Measurements from ENCODE around the gene CD300A. TPM values are rescaled to one million over a fixed set of nuclear protein-coding genes. Genes with fewer than 3 reads are reported as not detected.

Gene CD300A
- total and polyA plus RNA-seq, 2 donors (not counting 3 experiments of a cell fraction or from before 2014, with no cell fraction given) = not detected

GRCh38 chr17:74432424-74432690, 34.1 kb upstream of the CD300A start:
- no peaks in the 10 kb centered on the region for H3K36me3 ChIP-seq (ENCODE audit: control insufficient read depth in 2 of 2, extremely low read depth in 1 of 2, insufficient read depth in 2 of 2, low read length in 2 of 2)
- H3K27me3 ChIP-seq (ENCODE audit: control insufficient read depth in 2 of 2, insufficient read depth in 2 of 2, low read length in 2 of 2) = peaks cover 23 to 30% of the 10 kb centered on the region in 2 experiments
- H3K9ac ChIP-seq (replicated peaks; ENCODE audit: extremely low read depth, insufficient read depth, low read length) = no peak overlapping the region
- no peaks in the 10 kb centered on the region for H3K4me1 ChIP-seq (ENCODE audit: control insufficient read depth, extremely low read depth, insufficient read depth, low read length)
- H3K9me3 ChIP-seq (replicated peaks; ENCODE audit: control insufficient read depth, insufficient read depth, low read length) = no peaks in the 10 kb centered on the region
- H4K20me1 ChIP-seq (replicated peaks; ENCODE audit: control insufficient read depth, extremely low read depth, insufficient read depth, low read length) = no peaks in the 10 kb centered on the region
- no peak overlapping the region for H3K4me3 ChIP-seq (replicated peaks in 1 of 3; ENCODE audit: insufficient read depth in 1 of 3, low read depth in 1 of 3, low read length in 3 of 3)
- no peak for TF ChIP-seq CTCF (IDR thresholded peaks at IDR 0.05; ENCODE audit: extremely low read depth in 1 of 2, insufficient read depth in 1 of 2, low read depth in 1 of 2, low read length in 2 of 2)
- TF ChIP-seq POLR2A (IDR thresholded peaks at IDR 0.05; ENCODE audit: low read depth, low read length) = no peak
- no peak for TF ChIP-seq POLR2AphosphoS5 (IDR thresholded peaks at IDR 0.05; ENCODE audit: insufficient read depth, low read depth, low read length)
- TF ChIP-seq, protein P1, sequence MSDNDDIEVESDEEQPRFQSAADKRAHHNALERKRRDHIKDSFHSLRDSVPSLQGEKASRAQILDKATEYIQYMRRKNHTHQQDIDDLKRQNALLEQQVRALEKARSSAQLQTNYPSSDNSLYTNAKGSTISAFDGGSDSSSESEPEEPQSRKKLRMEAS (IDR thresholded peaks at IDR 0.05; ENCODE audit: insufficient read depth, insufficient read length) = no peak
- no peak for TF ChIP-seq EZH2 (IDR thresholded peaks at IDR 0.05; ENCODE audit: borderline replicate concordance, low read depth, low read length, severe bottlenecking)
- no peak for TF ChIP-seq MYC (IDR thresholded peaks at IDR 0.05; ENCODE audit: low read depth, low read length)
- no peaks in the 10 kb centered on the region for H3K79me2 ChIP-seq (ENCODE audit: control insufficient read depth, insufficient read depth, low read length)
- intact Hi-C loops (cut with micrococcal nuclease) = no loop called here
- ChIA-PET CTCF (no interaction called here), POLR2A (no interaction called here)
- no TSS peak for BruUV-seq (replicated peaks)
- FAIRE-seq (no peak), DNase-seq (ENCODE audit: low read depth, low spot score) (no peak)
- no peak overlapping the region for H3K4me2 ChIP-seq (ENCODE audit: insufficient read depth, low read length)
- dilution Hi-C loops (cut with MboI; ENCODE audit: extremely low pct_ligation_motif_present, low sequenced_read_pairs) = no loop called here
- no peak overlapping the region for H3K27ac ChIP-seq (ENCODE audit: insufficient read depth, low read depth, low read length)
- H3K9me1 ChIP-seq (replicated peaks; ENCODE audit: control insufficient read depth, extremely low read depth, insufficient read depth, low read length) = no peaks in the 10 kb centered on the region
- no peak overlapping the region for H2AFZ ChIP-seq (ENCODE audit: low read depth, low read length)

Data from endothelial cell of umbilical vein (primary cell).